ENCODE measurements around the gene NDUFA3. TPM values are rescaled to one million over a fixed set of nuclear protein-coding genes. Genes with fewer than 3 reads are reported as not detected.
A peak's percentile ranks its signal among the peaks of the same experiment; 100 is the strongest.

The NDUFA3 gene
- total RNA-seq, 1 donor from 2014 or later, result 51.3 TPM

GRCh38 chr19:54107876-54108490 lies 5.3 kb downstream of the NDUFA3 start:
- no peak for DNase-seq (ENCODE audit: low read depth)

GRCh38 chr19:54108496-54108895 lies 5.8 kb downstream of the NDUFA3 start:
- no peak for DNase-seq (ENCODE audit: low read depth)

GRCh38 chr19:54109651-54110050 lies 7.0 kb downstream of the NDUFA3 start:
- no peak for DNase-seq (ENCODE audit: low read depth)

- DNase-seq (ENCODE audit: low read depth), result peak; percentile 40
Observed at GRCh38 chr19:54114340-54115108, 11.9 kb downstream of the NDUFA3 start.

- peak; percentile 99 for DNase-seq (ENCODE audit: low read depth)
Observed at GRCh38 chr19:54115109-54116063, 12.7 kb downstream of the NDUFA3 start, which contains the start of the genes PRPF31 and TFPT. Gene PRPF31, plus strand, starts transcription at chr19:54115754. Its CDS starts 2,525 bp downstream, at chr19:54118279. Gene TFPT, minus strand, starts transcription at chr19:54115657. Its CDS starts 388 bp downstream, at chr19:54115269.

GRCh38 chr19:54121259-54121658 lies 18.6 kb downstream of the NDUFA3 start:
- DNase-seq (ENCODE audit: low read depth), result no peak

- no peak for DNase-seq (ENCODE audit: low read depth)
Observed at GRCh38 chr19:54123682-54124081, 21.0 kb downstream of the NDUFA3 start.

GRCh38 chr19:54124393-54124792 lies 21.7 kb downstream of the NDUFA3 start:
- DNase-seq (ENCODE audit: low read depth), result no peak

GRCh38 chr19:54125713-54126112 lies 23.1 kb downstream of the NDUFA3 start:
- no peak for DNase-seq (ENCODE audit: low read depth)

- DNase-seq (ENCODE audit: low read depth), result no peak
Observed at GRCh38 chr19:54127688-54128440, 25.2 kb downstream of the NDUFA3 start.

GRCh38 chr19:54128441-54128725 lies 25.7 kb downstream of the NDUFA3 start:
- DNase-seq (ENCODE audit: low read depth), result no peak

- no peak for DNase-seq (ENCODE audit: low read depth)
Observed at GRCh38 chr19:54128796-54129616, 26.4 kb downstream of the NDUFA3 start.

- no peak for DNase-seq (ENCODE audit: low read depth)
Observed at GRCh38 chr19:54129617-54129996, 27.0 kb downstream of the NDUFA3 start.

GRCh38 chr19:54133312-54133956 lies 30.8 kb downstream of the NDUFA3 start:
- no peak for DNase-seq (ENCODE audit: low read depth)

GRCh38 chr19:54133957-54134590 lies 31.4 kb downstream of the NDUFA3 start:
- DNase-seq (ENCODE audit: low read depth), result no peak

GRCh38 chr19:54136086-54136863 lies 33.6 kb downstream of the NDUFA3 start:
- no peak for DNase-seq (ENCODE audit: low read depth)

GRCh38 chr19:54136864-54137698 lies 34.4 kb downstream of the NDUFA3 start:
- peak; percentile 100 for DNase-seq (ENCODE audit: low read depth)

Measured in myocyte (in vitro differentiated cells).